DND-41 (cell line): ENCODE measurements around the gene PCDHB7.

Source experiments
- CTCF ChIP-seq: IDR thresholded peaks from 2 replicates; pipeline ENCODE4 v1.5.1; 2012; ENCODE audit warnings: borderline replicate concordance, low read length, moderate library complexity, mild to moderate bottlenecking; ENCODE audit not compliant: poor library complexity, severe bottlenecking; ENCODE audit errors: extremely low read depth
- EZH2 ChIP-seq: IDR thresholded peaks from 3 replicates; pipeline ENCODE4 v1.6.1; 2012; ENCODE audit warnings: borderline replicate concordance, low read depth, mild to moderate bottlenecking, moderate library complexity, low read length, inconsistent platforms; ENCODE audit not compliant: severe bottlenecking

- TF ChIP-seq CTCF (no peak), EZH2 (no peak)
Observed at GRCh38 chr5:141155540-141156374, 16.7 kb upstream of the PCDHB7 start.
